ENCODE results near the gene HOXB3.

Gene HOXB3

DNA sequence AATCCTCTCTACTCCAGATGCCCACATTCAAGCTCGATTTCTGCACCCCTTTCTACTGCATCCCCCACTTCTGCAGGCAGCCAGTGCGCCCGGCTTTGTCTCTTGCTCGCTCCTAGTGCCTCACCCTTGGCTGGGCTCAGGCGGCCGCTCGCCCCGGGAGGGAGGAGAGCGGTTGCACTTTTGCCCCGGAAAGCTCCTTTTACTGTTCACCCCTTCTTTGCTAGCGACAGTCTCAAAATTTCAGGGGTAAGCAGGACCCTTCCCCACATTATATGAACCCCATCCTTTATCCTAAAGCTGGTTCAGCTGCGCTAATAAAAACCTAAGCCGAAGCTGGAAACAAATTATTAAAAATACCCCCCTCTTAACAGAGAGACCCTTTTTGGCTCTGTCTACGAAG, 2.5 kb upstream of the HOXB3 start:
- no peaks in the 10 kb centered on the region; the same call in 1 of the 2 replicates for H4K20me1 ChIP-seq (ENCODE audit: insufficient read depth, low read length)
- H3K4me3 ChIP-seq (ENCODE audit: low read depth in 1 of 2, low read length in 2 of 2), result no peak overlapping the region
- no peak for TF ChIP-seq EZH2 (IDR thresholded peaks at IDR 0.05; ENCODE audit: borderline replicate concordance, low read depth, low read length, severe bottlenecking)
- TF ChIP-seq, protein P1, sequence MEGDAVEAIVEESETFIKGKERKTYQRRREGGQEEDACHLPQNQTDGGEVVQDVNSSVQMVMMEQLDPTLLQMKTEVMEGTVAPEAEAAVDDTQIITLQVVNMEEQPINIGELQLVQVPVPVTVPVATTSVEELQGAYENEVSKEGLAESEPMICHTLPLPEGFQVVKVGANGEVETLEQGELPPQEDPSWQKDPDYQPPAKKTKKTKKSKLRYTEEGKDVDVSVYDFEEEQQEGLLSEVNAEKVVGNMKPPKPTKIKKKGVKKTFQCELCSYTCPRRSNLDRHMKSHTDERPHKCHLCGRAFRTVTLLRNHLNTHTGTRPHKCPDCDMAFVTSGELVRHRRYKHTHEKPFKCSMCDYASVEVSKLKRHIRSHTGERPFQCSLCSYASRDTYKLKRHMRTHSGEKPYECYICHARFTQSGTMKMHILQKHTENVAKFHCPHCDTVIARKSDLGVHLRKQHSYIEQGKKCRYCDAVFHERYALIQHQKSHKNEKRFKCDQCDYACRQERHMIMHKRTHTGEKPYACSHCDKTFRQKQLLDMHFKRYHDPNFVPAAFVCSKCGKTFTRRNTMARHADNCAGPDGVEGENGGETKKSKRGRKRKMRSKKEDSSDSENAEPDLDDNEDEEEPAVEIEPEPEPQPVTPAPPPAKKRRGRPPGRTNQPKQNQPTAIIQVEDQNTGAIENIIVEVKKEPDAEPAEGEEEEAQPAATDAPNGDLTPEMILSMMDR (IDR thresholded peaks at IDR 0.05; ENCODE audit: borderline replicate concordance, extremely low read depth, low read length, poor library complexity, severe bottlenecking), result no peak
- H3K4me2 ChIP-seq (ENCODE audit: insufficient read depth, low read length), result no peak overlapping the region
- no peaks in the 10 kb centered on the region for H3K9me3 ChIP-seq (ENCODE audit: insufficient read depth, low read length, severe bottlenecking)
- no peak overlapping the region for H3K9ac ChIP-seq (ENCODE audit: low read depth, low read length)
- H2AFZ ChIP-seq (ENCODE audit: low read depth, low read length), result no peak overlapping the region
- DNase-seq, result no peak
- H3K4me1 ChIP-seq (ENCODE audit: insufficient read depth, low read length), result peaks cover 2% of the 10 kb centered on the region; the same call in 1 of the 2 replicates
- H3K79me2 ChIP-seq (ENCODE audit: insufficient read depth, low read length), result no peaks in the 10 kb centered on the region
- peaks cover 29% of the 10 kb centered on the region for H3K27me3 ChIP-seq (ENCODE audit: insufficient read depth, low read length, poor library complexity)
- no peaks in the 10 kb centered on the region for H3K36me3 ChIP-seq (ENCODE audit: insufficient read depth, low read length)
- H3K27ac ChIP-seq (ENCODE audit: low read length), result no peak overlapping the region
- no peak for ATAC-seq (ENCODE audit: insufficient read depth, low read depth)

DNA sequence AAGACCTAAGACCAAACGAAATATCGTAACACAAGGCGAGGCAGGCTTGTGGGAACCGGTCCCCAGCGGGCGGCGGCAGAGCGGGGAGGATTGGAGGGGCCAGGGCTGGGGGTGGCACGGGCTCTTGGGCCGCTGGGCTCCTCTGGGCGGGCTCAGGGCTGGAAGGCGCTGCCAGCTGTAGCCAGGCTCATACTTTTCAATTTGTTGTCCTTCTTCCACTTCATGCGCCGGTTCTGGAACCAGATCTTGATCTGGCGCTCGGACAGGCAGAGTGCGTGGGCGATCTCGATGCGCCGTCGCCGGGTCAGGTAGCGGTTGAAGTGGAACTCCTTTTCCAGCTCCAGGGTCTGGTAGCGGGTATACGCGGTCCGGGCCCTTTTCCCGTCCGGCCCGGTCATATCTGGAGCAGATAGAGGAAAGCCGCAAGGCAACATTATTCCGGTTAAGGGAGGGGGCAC, 2.0 kb upstream of the HOXB3 start:
- H2AFZ ChIP-seq (ENCODE audit: low read depth, low read length), result no peak overlapping the region
- no peak for DNase-seq
- ATAC-seq (ENCODE audit: insufficient read depth, low read depth), result no peak
- H3K4me1 ChIP-seq (ENCODE audit: insufficient read depth, low read length), result peaks cover 6% of the 10 kb centered on the region; the same call in 1 of the 2 replicates
- H3K36me3 ChIP-seq (ENCODE audit: insufficient read depth, low read length), result no peaks in the 10 kb centered on the region
- no peak for TF ChIP-seq EZH2 (IDR thresholded peaks at IDR 0.05; ENCODE audit: borderline replicate concordance, low read depth, low read length, severe bottlenecking)
- TF ChIP-seq, protein P1 (IDR thresholded peaks at IDR 0.05; ENCODE audit: borderline replicate concordance, extremely low read depth, low read length, poor library complexity, severe bottlenecking), result no peak
- H4K20me1 ChIP-seq (ENCODE audit: insufficient read depth, low read length), result no peaks in the 10 kb centered on the region; the same call in 1 of the 2 replicates
- H3K4me2 ChIP-seq (ENCODE audit: insufficient read depth, low read length), result no peak overlapping the region
- no peaks in the 10 kb centered on the region for H3K9me3 ChIP-seq (ENCODE audit: insufficient read depth, low read length, severe bottlenecking)
- no peak overlapping the region for H3K4me3 ChIP-seq (ENCODE audit: low read depth in 1 of 2, low read length in 2 of 2)
- H3K9ac ChIP-seq (ENCODE audit: low read depth, low read length), result no peak overlapping the region
- no peak overlapping the region for H3K27ac ChIP-seq (ENCODE audit: low read length)
- H3K27me3 ChIP-seq (ENCODE audit: insufficient read depth, low read length, poor library complexity), result peaks cover 34% of the 10 kb centered on the region
- no peaks in the 10 kb centered on the region for H3K79me2 ChIP-seq (ENCODE audit: insufficient read depth, low read length)

DNA sequence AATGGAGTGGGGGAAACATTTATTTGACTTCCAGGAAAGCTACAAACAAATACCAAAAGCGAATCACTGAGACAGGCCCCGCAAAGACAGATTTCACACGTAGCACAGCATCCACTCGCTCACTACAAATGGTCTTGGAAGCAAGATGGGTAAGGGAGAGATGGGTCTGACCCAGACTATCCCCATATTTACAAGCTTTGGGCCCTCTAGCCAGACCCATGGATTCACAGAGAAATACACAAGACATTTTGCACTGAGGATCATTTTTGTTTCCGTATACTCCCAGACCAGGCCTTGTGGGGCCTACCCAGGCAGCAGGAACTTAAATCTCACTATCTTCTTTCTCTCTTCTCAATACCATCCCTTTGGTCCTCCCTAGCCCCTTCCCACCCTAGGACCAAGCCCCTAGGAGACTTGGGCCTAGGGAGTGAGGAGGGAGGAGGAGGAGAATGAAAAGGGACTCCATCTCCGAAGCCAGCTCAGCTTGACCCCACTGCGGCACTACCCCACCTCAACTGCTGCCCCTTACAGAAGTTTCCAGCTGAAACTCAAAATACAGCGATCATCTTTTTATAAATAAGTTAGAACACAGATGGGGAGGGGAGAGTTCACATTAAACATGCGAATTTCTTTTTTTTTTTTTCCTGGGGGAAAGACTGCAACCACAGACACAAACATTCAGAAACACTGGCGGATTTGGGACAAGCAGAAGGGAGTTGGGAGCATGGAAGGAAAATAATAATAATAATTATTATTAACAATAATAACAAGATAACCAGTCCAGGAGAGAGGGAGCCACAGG, 1.4 kb upstream of the HOXB3 start:
- no peaks in the 10 kb centered on the region for H3K79me2 ChIP-seq (ENCODE audit: insufficient read depth, low read length)
- H4K20me1 ChIP-seq (ENCODE audit: insufficient read depth, low read length), result no peaks in the 10 kb centered on the region; the same call in 1 of the 2 replicates
- ATAC-seq (ENCODE audit: insufficient read depth, low read depth) (no peak), DNase-seq (no peak)
- no peak overlapping the region for H2AFZ ChIP-seq (ENCODE audit: low read depth, low read length)
- no peaks in the 10 kb centered on the region for H3K36me3 ChIP-seq (ENCODE audit: insufficient read depth, low read length)
- H3K27me3 ChIP-seq (ENCODE audit: insufficient read depth, low read length, poor library complexity), result peaks cover 40% of the 10 kb centered on the region
- no peaks in the 10 kb centered on the region for H3K9me3 ChIP-seq (ENCODE audit: insufficient read depth, low read length, severe bottlenecking)
- H3K9ac ChIP-seq (ENCODE audit: low read depth, low read length), result no peak overlapping the region
- H3K4me1 ChIP-seq (ENCODE audit: insufficient read depth, low read length), result peaks cover 6% of the 10 kb centered on the region; the same call in 1 of the 2 replicates
- H3K4me2 ChIP-seq (ENCODE audit: insufficient read depth, low read length), result no peak overlapping the region
- TF ChIP-seq, protein P1 (IDR thresholded peaks at IDR 0.05; ENCODE audit: borderline replicate concordance, extremely low read depth, low read length, poor library complexity, severe bottlenecking), result no peak
- TF ChIP-seq EZH2 (IDR thresholded peaks at IDR 0.05; ENCODE audit: borderline replicate concordance, low read depth, low read length, severe bottlenecking), result no peak
- H3K27ac ChIP-seq (ENCODE audit: low read length), result no peak overlapping the region
- H3K4me3 ChIP-seq (ENCODE audit: low read depth in 1 of 2, low read length in 2 of 2), result no peak overlapping the region

Data from DND-41 (cell line).